CD8-positive, alpha-beta memory T cell (primary cell): ENCODE results near the gene CASR. TPM values are rescaled to one million over a fixed set of nuclear protein-coding genes. Genes with fewer than 3 reads are reported as not detected.

Experiments used
- CTCF ChIA-PET: fragments of 350-600 bp; sonication (Branson Sonifier 250); formaldehyde crosslinking; loops from one replicate; lab custom pipeline; 2021; ENCODE audit warnings: antibody characterized with exemption; lab: Charles Lee
- POLR2A ChIA-PET: fragments of 350-600 bp; sonication (Branson Sonifier 250); formaldehyde crosslinking; loops from one replicate; lab custom pipeline; 2021; ENCODE audit warnings: antibody characterized with exemption; lab: Charles Lee
- DNase-seq, 5 donors: peaks; one replicate each; pipeline versions ENCODE4 v3.0.0 to v3.0.0-alpha.2; 2020 to 2022; ENCODE audit warnings: mixed read lengths in 1 of 5
- H3K27ac ChIP-seq: one replicate; pipeline ENCODE4 v1.7.0; 2013; ENCODE audit warnings: low read depth, mild to moderate bottlenecking, low read length, moderate library complexity
- H3K27me3 ChIP-seq: 2 replicates; pipeline ENCODE4 v1.7.0; 2013; ENCODE audit warnings: low read length, mild to moderate bottlenecking; ENCODE audit not compliant: insufficient read depth, poor library complexity, severe bottlenecking
- H3K36me3 ChIP-seq: 2 replicates; pipeline ENCODE4 v1.7.0; 2013; ENCODE audit warnings: mild to moderate bottlenecking, low read length, moderate library complexity; ENCODE audit not compliant: insufficient read depth
- H3K4me1 ChIP-seq: 2 replicates; pipeline ENCODE4 v1.7.0; 2013; ENCODE audit warnings: mild to moderate bottlenecking, low read length, moderate library complexity; ENCODE audit not compliant: insufficient read depth
- H3K4me3 ChIP-seq: 2 replicates; pipeline ENCODE4 v1.7.0; 2013; ENCODE audit warnings: mild to moderate bottlenecking, low read length
- H3K9me3 ChIP-seq: 2 replicates; pipeline ENCODE4 v1.7.0; 2013; ENCODE audit warnings: mild to moderate bottlenecking, low read length
- H3K27ac Mint-ChIP-seq, 8 donors: one replicate each; pipeline ENCODE4 v1.8.0; 2020 to 2021; ENCODE audit warnings: mixed read lengths in 8 of 8, mild to moderate bottlenecking in 6 of 8, inconsistent platforms in 3 of 8, moderate library complexity in 3 of 8
- H3K27me3 Mint-ChIP-seq, 2 donors: one replicate each; pipeline ENCODE4 v1.8.0; 2020 to 2021; ENCODE audit warnings: mixed read lengths in 2 of 2, mild to moderate bottlenecking in 1 of 2, moderate library complexity in 1 of 2
- H3K36me3 Mint-ChIP-seq, 3 donors: one replicate each; pipeline ENCODE4 v1.8.0; 2020 to 2021; ENCODE audit warnings: mixed read lengths in 3 of 3, inconsistent platforms in 1 of 3, mild to moderate bottlenecking in 1 of 3
- H3K4me1 Mint-ChIP-seq, 3 donors: one replicate each; pipeline ENCODE4 v1.8.0; 2020 to 2021; ENCODE audit warnings: mixed read lengths in 3 of 3, inconsistent platforms in 1 of 3, mild to moderate bottlenecking in 1 of 3
- H3K4me3 Mint-ChIP-seq, 7 donors: one replicate each; pipeline ENCODE4 v1.8.0; 2020 to 2021; ENCODE audit warnings: mixed read lengths in 7 of 7, mild to moderate bottlenecking in 6 of 7, moderate library complexity in 4 of 7, inconsistent platforms in 2 of 7
- H3K9me3 Mint-ChIP-seq, 5 donors: one replicate each; pipeline ENCODE4 v1.8.0; 2020 to 2022; ENCODE audit warnings: mixed read lengths in 5 of 5, mild to moderate bottlenecking in 3 of 5, moderate library complexity in 2 of 5, inconsistent platforms in 1 of 5
- polyA plus RNA-seq: library from polyadenylated mRNA; unstranded; fragments of 300-500 nt; fragmentation: Illumina TruSeq; gene quantifications from one replicate; pipeline ENCODE4 v1.2.3, GENCODE V29; 2021
- total RNA-seq, 2 experiments: library from RNA; stranded (reverse); gene quantifications; one replicate each; pipeline ENCODE4 v1.2.3, GENCODE V29; 2021

Gene CASR
- total and polyA plus RNA-seq, 3 experiments from 2014 or later = not detected

DNA sequence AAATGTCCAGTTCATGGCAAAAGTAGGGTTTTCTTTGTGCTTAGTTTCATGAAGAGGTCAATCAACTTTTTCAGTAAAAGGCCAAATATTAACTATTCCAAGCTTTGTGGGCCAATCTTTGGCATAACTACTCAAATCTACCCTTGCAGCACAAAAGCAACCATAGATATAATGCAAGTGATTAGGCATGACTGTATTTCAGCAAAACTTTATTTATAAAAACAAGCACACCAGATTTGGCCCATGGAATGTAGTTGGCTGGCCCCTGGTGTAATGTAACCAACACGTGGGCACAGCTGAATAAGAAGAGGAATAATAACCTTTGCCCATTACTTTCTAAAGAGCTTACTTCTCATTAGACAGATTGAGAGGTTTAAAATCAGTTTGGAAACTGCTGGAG lies 50.6 kb downstream of the CASR start:
- Mint-ChIP-seq H3K36me3 (no peaks in the 10 kb centered on the region), H3K27ac (no peak overlapping the region), H3K27me3 (peaks cover 14 to 31% of the 10 kb centered on the region in 2 donors), H3K4me3 (no peak overlapping the region), H3K9me3 (no peaks in the 10 kb centered on the region), H3K4me1 (peaks cover 4 to 14% (median 9%) of the 10 kb centered on the region in 3 donors)
- Histone ChIP-seq H3K4me1 (no peaks in the 10 kb centered on the region), H3K4me3 (no peak overlapping the region), H3K27ac (no peak overlapping the region), H3K27me3 (no peaks in the 10 kb centered on the region), H3K36me3 (no peaks in the 10 kb centered on the region), H3K9me3 (no peaks in the 10 kb centered on the region)
- no peak for DNase-seq
- ChIA-PET POLR2A (no interaction called here), CTCF (no interaction called here)

DNA sequence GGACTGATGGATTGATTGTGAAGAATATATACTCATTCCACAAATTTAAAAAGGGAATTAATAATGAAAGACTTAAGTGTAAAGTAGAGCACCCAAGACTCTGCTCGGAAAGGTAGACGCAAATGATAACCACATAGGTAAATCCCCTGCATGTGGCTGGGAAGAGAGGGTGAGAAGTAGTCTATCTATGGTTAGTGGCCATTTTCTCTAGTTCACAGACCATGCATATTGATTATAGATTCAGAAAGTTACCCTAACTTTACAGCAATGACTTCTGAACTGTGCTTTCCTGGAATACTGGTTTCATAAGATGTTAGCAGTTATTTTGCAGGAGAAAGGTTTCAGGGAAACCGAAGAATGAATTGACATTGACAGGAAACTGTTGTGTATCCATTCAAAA lies 51.7 kb downstream of the CASR start:
- Histone ChIP-seq H3K36me3 (no peaks in the 10 kb centered on the region), H3K27me3 (no peaks in the 10 kb centered on the region), H3K4me3 (no peak overlapping the region), H3K9me3 (no peaks in the 10 kb centered on the region), H3K27ac (no peak overlapping the region), H3K4me1 (no peaks in the 10 kb centered on the region)
- H3K36me3 Mint-ChIP-seq = no peaks in the 10 kb centered on the region
- no peak overlapping the region for H3K27ac Mint-ChIP-seq
- H3K9me3 Mint-ChIP-seq = no peaks in the 10 kb centered on the region
- ChIA-PET POLR2A (no interaction called here), CTCF (no interaction called here)
- peaks cover 14 to 40% of the 10 kb centered on the region in 2 donors for H3K27me3 Mint-ChIP-seq
- H3K4me1 Mint-ChIP-seq = peaks cover 4 to 14% (median 9%) of the 10 kb centered on the region in 3 donors
- no peak overlapping the region for H3K4me3 Mint-ChIP-seq
- no peak for DNase-seq

DNA sequence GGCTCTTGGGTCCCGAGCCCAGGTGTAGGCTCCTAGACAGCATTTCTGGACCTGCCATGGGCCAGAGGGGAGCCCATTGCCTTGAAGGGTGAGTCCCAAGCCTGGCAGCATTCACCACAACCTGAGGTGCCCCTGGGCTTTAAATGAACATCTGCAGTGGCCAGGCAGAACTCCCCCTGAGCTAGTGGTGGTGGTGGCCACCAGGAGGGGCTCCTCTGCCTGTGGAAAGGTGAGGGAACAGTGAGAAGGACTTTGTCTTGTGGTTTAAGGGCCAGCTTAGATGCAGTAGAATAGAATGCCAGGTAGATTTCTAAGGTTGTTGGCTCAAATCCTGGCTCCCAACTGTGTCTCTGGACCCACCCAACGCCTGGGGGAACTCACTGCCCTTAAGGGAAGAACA lies 55.6 kb downstream of the CASR start:
- Mint-ChIP-seq H3K4me3 (no peak overlapping the region), H3K27ac (no peak overlapping the region), H3K36me3 (no peaks in the 10 kb centered on the region), H3K27me3 (peaks cover 16 to 41% of the 10 kb centered on the region in 2 donors), H3K4me1 (no peaks in the 10 kb centered on the region), H3K9me3 (no peaks in the 10 kb centered on the region)
- ChIA-PET CTCF (no interaction called here), POLR2A (no interaction called here)
- H3K4me3 ChIP-seq = no peak overlapping the region
- H3K27me3 ChIP-seq = no peaks in the 10 kb centered on the region
- no peak for DNase-seq
- no peaks in the 10 kb centered on the region for H3K36me3 ChIP-seq
- H3K9me3 ChIP-seq = no peaks in the 10 kb centered on the region
- no peaks in the 10 kb centered on the region for H3K4me1 ChIP-seq
- no peak overlapping the region for H3K27ac ChIP-seq

DNA sequence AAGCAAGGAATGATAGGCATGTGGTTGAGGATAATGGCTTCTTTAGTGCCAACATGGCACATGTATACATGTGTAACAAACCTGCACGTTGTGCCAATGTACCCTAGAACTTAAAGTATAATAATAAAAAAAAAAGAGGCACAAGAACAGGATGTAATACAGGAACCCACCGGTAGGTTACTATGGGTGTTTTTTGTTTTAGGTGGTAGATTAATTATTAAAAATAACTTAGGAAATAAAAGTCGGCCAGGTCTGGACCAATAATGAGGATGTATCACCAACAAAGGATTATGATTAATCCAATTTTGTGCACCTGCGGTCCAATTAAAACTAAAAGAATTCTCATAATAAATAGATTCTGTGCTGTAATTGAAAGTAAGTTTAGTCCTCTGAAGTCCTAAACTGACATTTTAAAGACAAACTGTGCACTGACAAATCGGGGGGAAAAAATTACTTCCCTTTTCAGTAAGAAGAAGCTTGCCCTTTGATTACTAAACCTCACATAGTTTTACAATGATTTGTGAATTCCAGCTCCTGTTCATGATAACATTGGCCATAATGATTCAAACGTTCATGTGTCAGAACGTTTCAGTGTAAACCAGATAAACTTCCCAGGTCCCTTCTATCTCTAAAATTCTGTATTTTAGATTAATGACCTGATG lies 62.2 kb downstream of the CASR start:
- Histone ChIP-seq H3K27ac (no peak overlapping the region), H3K27me3 (no peaks in the 10 kb centered on the region), H3K9me3 (no peaks in the 10 kb centered on the region), H3K4me3 (peak overlapping the region; percentile 33), H3K4me1 (no peaks in the 10 kb centered on the region), H3K36me3 (no peaks in the 10 kb centered on the region)
- no peak overlapping the region for H3K27ac Mint-ChIP-seq
- ChIA-PET CTCF (no interaction called here), POLR2A (no interaction called here)
- H3K9me3 Mint-ChIP-seq = no peaks in the 10 kb centered on the region
- peaks cover 13 to 14% of the 10 kb centered on the region in 2 donors for H3K27me3 Mint-ChIP-seq
- no peak for DNase-seq
- peaks cover 10 to 15% (median 13%) of the 10 kb centered on the region in 3 donors for H3K4me1 Mint-ChIP-seq
- peak overlapping the region; percentile 58 to 78 (median 72) for H3K4me3 Mint-ChIP-seq
- H3K36me3 Mint-ChIP-seq = no peaks in the 10 kb centered on the region

DNA sequence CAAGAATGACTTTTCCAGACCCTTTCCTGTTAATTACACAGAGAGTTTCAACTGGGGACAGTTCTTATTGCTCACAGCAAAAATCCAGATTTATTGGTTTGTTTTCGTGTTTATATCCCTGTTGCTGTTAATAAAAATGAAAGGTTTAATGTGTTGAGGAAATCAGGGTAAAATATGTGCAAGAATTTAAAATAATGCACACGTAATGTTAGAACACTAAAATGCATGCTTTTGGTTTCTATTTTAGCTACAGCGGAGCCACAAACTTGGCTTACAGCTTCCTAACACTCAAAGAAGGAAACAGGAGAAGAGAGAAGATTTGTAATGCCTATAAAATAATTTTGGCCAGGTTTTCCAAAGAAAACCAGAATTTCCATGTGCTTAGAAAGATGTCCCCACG lies 62.7 kb downstream of the CASR start:
- H3K9me3 Mint-ChIP-seq = no peaks in the 10 kb centered on the region
- ChIA-PET POLR2A (no interaction called here), CTCF (interaction anchor here (0.6 kb wide), 1 partner anchor 13 kb away, joined by 3 read pairs; no protein-coding TSS in a partner anchor)
- H3K27me3 Mint-ChIP-seq = peaks cover 10% of the 10 kb centered on the region in 2 donors
- peak overlapping the region; percentile 58 to 78 (median 72) for H3K4me3 Mint-ChIP-seq
- Histone ChIP-seq H3K27ac (no peak overlapping the region), H3K4me1 (no peaks in the 10 kb centered on the region), H3K9me3 (no peaks in the 10 kb centered on the region), H3K36me3 (no peaks in the 10 kb centered on the region), H3K4me3 (peak overlapping the region; percentile 33), H3K27me3 (no peaks in the 10 kb centered on the region)
- H3K36me3 Mint-ChIP-seq = no peaks in the 10 kb centered on the region
- peak overlapping the region in 2 of 8 donors; percentile 7 to 24 for H3K27ac Mint-ChIP-seq
- DNase-seq = no peak
- peaks cover 10 to 15% (median 13%) of the 10 kb centered on the region in 3 donors for H3K4me1 Mint-ChIP-seq

DNA sequence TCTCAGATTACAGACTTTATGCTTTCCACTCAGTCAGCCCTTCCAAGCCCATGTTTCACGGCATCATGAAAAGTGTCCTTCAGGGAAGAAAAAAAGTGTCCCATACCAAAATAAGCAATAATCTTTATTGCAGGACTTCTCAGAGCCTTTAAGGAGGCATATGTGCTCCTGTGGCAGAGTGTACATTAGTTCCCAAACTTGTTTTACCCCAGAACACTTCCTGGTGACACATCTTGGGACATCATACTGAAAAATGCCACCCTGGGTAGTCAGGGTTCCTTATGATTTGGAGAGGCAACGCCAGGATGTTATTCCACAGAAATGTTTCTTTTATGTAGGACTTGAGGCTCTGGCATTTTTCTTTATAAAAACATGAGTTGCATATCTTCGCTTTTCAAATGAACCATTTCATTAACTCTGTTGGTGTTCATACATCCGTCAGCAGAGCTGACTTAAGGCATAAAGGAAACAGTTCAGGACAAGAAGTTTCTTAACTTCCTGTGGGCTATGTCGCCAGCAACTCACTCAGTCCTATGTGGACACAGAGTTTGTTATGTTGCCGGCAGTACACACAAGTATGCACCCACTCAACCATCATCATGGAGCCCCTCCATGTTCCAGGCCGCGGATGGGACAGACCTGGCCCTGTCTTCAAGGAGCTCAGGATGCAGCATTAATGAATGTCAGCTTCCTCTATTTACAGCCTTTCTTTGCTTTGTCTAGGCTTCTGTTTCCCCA lies 63.8 kb downstream of the CASR start:
- Mint-ChIP-seq H3K9me3 (no peaks in the 10 kb centered on the region), H3K27ac (peak overlapping the region in 2 of 8 donors; percentile 1 to 57), H3K36me3 (no peaks in the 10 kb centered on the region), H3K4me1 (peaks cover 10 to 15% (median 13%) of the 10 kb centered on the region in 3 donors), H3K4me3 (no peak overlapping the region), H3K27me3 (peaks cover 3 to 6% of the 10 kb centered on the region in 2 donors)
- ChIA-PET POLR2A (no interaction called here), CTCF (no interaction called here)
- H3K36me3 ChIP-seq = no peaks in the 10 kb centered on the region
- no peak for DNase-seq
- H3K4me3 ChIP-seq = no peak overlapping the region
- H3K4me1 ChIP-seq = no peaks in the 10 kb centered on the region
- no peak overlapping the region for H3K27ac ChIP-seq
- H3K27me3 ChIP-seq = no peaks in the 10 kb centered on the region
- H3K9me3 ChIP-seq = no peaks in the 10 kb centered on the region

DNA sequence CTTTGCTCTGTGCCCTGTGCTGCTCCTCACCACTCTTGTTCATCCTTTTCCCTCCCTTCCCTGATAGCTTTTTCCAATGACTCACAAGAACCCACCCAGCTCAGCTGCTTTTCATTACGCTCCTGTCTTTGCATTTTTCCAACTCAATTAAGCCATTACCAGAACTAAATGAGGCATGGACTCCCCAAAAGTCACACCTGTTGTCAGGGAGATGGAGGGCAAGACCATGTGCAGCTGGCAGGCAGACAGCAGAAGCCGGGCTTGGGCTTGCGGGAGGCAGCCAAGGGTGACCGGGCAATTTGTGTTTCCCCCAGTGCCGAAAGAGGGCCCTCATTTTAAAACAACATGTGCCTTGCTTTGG lies 64.3 kb downstream of the CASR start:
- Mint-ChIP-seq H3K36me3 (no peaks in the 10 kb centered on the region), H3K4me3 (no peak overlapping the region)

DNA sequence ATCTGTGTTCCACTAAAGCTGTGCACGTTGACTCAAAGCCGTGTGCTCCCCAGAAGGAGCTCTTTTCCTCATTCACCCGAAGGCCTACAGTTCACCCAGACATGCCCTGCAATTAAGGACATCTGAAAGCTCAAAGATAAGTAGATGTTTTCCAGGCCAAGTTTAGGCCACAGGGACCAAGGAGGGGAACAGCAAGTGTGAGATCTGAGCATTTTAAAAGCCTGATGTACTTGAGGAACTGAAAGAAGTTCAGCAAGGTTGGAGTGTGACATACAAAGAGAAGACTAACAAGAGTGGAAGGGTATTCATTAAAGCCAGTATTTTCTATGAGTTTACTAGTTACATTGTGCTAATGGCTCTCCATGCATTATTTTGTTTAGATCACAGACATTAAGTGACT lies 68.0 kb downstream of the CASR start:
- H3K36me3 ChIP-seq = no peaks in the 10 kb centered on the region
- Mint-ChIP-seq H3K4me3 (no peak overlapping the region), H3K36me3 (no peaks in the 10 kb centered on the region), H3K9me3 (no peaks in the 10 kb centered on the region), H3K27ac (no peak overlapping the region), H3K4me1 (peaks cover 2 to 6% (median 3%) of the 10 kb centered on the region in 3 donors), H3K27me3 (peaks cover 0 to 4% of the 10 kb centered on the region in 2 donors)
- ChIA-PET CTCF (no interaction called here), POLR2A (no interaction called here)
- no peaks in the 10 kb centered on the region for H3K9me3 ChIP-seq
- no peak overlapping the region for H3K27ac ChIP-seq
- no peak overlapping the region for H3K4me3 ChIP-seq
- no peaks in the 10 kb centered on the region for H3K27me3 ChIP-seq
- no peak for DNase-seq
- H3K4me1 ChIP-seq = no peaks in the 10 kb centered on the region

More for the DNA sequence above, 64.3 kb downstream of the CASR start:
- no peak for DNase-seq
- CTCF ChIA-PET = no interaction called here
- H3K27me3 ChIP-seq = no peaks in the 10 kb centered on the region
- Mint-ChIP-seq H3K9me3 (no peaks in the 10 kb centered on the region), H3K27me3 (peaks cover 0 to 6% of the 10 kb centered on the region in 2 donors), H3K27ac (peak overlapping the region in 2 of 8 donors; percentile 1 to 57), H3K4me1 (peaks cover 10 to 15% (median 13%) of the 10 kb centered on the region in 3 donors)
- POLR2A ChIA-PET = no interaction called here
- no peak overlapping the region for H3K4me3 ChIP-seq
- no peaks in the 10 kb centered on the region for H3K4me1 ChIP-seq
- H3K27ac ChIP-seq = no peak overlapping the region
- no peaks in the 10 kb centered on the region for H3K36me3 ChIP-seq
- no peaks in the 10 kb centered on the region for H3K9me3 ChIP-seq
